A549 (cell line): ENCODE results near the gene ZNRF3.

Experiments
- CEBPB ChIP-seq, 2 experiments: fragments of >200 bp in 1 of 2; sonication (Bioruptor Twin) in 1 of 2; formaldehyde crosslinking in 1 of 2; IDR thresholded peaks; 2 replicates each; pipeline ENCODE4 v1.6.1; 2012 to 2016
- CHD2 ChIP-seq: fragments of 150-350 bp; IDR thresholded peaks from 2 replicates; pipeline ENCODE4 v1.6.1; 2014; ENCODE audit warnings: low read length; ENCODE audit not compliant: partially characterized antibody
- EP300 ChIP-seq, 2 experiments: fragments of >200 bp; sonication (Bioruptor Twin); formaldehyde crosslinking; IDR thresholded peaks; 2 replicates in 1 of 2; 3 replicates in 1 of 2; pipeline ENCODE4 v1.6.1; 2016 to 2017
- ESRRA ChIP-seq: fragments of 150-350 bp; IDR thresholded peaks from 2 replicates; pipeline ENCODE4 v1.6.1; 2014; ENCODE audit warnings: mild to moderate bottlenecking, low read length, borderline replicate concordance
- KDM1A ChIP-seq: fragments of 200-600 bp; sonication (generic); IDR thresholded peaks from 2 replicates; pipeline ENCODE4 v1.6.1; 2016; ENCODE audit warnings: low read depth, mild to moderate bottlenecking
- MAZ ChIP-seq: fragments of 150-350 bp; IDR thresholded peaks from 2 replicates; pipeline ENCODE4 v1.6.1; 2014; ENCODE audit warnings: antibody characterized with exemption, low read depth, low read length, borderline replicate concordance
- PHF8 ChIP-seq: fragments of 200-600 bp; sonication (generic); IDR thresholded peaks from 2 replicates; pipeline ENCODE4 v1.6.1; 2016; ENCODE audit warnings: low read depth, mild to moderate bottlenecking, antibody characterized with exemption, moderate library complexity, borderline replicate concordance
- POLR2A ChIP-seq: IDR thresholded peaks from 2 replicates; pipeline ENCODE4 v1.6.1; 2012; ENCODE audit warnings: mild to moderate bottlenecking, low read length
- RAD21 ChIP-seq, 2 experiments: fragments of >200 bp in 1 of 2; sonication (Bioruptor Twin) in 1 of 2; formaldehyde crosslinking in 1 of 2; IDR thresholded peaks in 1 of 2; conservative IDR thresholded peaks in 1 of 2; 2 replicates in 1 of 2; 3 replicates in 1 of 2; pipeline ENCODE4 v1.6.1; 2012 to 2018; ENCODE audit warnings: inconsistent platforms in 1 of 2
- ZC3H11A ChIP-seq: fragments of 450-650 bp; IDR thresholded peaks from 2 replicates; pipeline ENCODE4 v1.6.1; 2014; ENCODE audit warnings: antibody characterized with exemption, mild to moderate bottlenecking
- TF ChIP-seq, protein P1 (sequence below): fragments of >200 bp; sonication (Bioruptor Twin); formaldehyde crosslinking; IDR thresholded peaks from 3 replicates; pipeline ENCODE4 v1.5.1; 2016
- TF ChIP-seq, protein P2 (sequence below): IDR thresholded peaks from 2 replicates; pipeline ENCODE4 v1.6.1; 2012
- TF ChIP-seq, protein P3 (sequence below): fragments of 200-600 bp; sonication (generic); IDR thresholded peaks from 2 replicates; pipeline ENCODE4 v1.6.1; 2016; ENCODE audit warnings: antibody characterized with exemption, mild to moderate bottlenecking, moderate library complexity

DNA sequence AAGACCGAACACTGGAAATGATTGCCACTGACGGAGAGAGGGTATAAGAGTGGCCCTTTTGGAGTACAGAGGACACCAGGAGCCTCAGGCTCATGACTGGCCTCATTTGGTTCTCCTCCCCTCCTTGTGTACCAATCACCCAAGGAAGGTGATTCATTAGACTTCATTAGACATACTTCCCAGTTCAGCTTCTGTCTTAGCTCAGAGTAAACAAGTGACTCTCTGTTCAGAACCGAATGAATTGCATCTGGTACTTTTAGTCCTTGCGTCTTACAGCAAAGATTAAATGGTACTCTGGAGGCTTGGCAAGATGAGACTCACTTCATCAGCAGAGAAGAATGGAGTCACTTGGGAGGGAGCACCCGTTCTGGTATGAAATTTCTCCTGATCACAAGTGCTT lies 75.2 kb downstream of the ZNRF3 start:
- TF ChIP-seq, protein P1, sequence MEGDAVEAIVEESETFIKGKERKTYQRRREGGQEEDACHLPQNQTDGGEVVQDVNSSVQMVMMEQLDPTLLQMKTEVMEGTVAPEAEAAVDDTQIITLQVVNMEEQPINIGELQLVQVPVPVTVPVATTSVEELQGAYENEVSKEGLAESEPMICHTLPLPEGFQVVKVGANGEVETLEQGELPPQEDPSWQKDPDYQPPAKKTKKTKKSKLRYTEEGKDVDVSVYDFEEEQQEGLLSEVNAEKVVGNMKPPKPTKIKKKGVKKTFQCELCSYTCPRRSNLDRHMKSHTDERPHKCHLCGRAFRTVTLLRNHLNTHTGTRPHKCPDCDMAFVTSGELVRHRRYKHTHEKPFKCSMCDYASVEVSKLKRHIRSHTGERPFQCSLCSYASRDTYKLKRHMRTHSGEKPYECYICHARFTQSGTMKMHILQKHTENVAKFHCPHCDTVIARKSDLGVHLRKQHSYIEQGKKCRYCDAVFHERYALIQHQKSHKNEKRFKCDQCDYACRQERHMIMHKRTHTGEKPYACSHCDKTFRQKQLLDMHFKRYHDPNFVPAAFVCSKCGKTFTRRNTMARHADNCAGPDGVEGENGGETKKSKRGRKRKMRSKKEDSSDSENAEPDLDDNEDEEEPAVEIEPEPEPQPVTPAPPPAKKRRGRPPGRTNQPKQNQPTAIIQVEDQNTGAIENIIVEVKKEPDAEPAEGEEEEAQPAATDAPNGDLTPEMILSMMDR, result no peak
- TF ChIP-seq KDM1A, result no peak
- no peak for TF ChIP-seq ESRRA
- no peak for TF ChIP-seq ZC3H11A
- TF ChIP-seq, protein P2, sequence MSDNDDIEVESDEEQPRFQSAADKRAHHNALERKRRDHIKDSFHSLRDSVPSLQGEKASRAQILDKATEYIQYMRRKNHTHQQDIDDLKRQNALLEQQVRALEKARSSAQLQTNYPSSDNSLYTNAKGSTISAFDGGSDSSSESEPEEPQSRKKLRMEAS, result no peak
- no peak for TF ChIP-seq POLR2A
- TF ChIP-seq MAZ, result no peak
- TF ChIP-seq PHF8, result no peak
- no peak for TF ChIP-seq CHD2
- TF ChIP-seq EP300 (IDR thresholded peaks at IDR 0.05), result no peak
- no peak for TF ChIP-seq CEBPB (IDR thresholded peaks at IDR 0.05)
- TF ChIP-seq, protein P3, sequence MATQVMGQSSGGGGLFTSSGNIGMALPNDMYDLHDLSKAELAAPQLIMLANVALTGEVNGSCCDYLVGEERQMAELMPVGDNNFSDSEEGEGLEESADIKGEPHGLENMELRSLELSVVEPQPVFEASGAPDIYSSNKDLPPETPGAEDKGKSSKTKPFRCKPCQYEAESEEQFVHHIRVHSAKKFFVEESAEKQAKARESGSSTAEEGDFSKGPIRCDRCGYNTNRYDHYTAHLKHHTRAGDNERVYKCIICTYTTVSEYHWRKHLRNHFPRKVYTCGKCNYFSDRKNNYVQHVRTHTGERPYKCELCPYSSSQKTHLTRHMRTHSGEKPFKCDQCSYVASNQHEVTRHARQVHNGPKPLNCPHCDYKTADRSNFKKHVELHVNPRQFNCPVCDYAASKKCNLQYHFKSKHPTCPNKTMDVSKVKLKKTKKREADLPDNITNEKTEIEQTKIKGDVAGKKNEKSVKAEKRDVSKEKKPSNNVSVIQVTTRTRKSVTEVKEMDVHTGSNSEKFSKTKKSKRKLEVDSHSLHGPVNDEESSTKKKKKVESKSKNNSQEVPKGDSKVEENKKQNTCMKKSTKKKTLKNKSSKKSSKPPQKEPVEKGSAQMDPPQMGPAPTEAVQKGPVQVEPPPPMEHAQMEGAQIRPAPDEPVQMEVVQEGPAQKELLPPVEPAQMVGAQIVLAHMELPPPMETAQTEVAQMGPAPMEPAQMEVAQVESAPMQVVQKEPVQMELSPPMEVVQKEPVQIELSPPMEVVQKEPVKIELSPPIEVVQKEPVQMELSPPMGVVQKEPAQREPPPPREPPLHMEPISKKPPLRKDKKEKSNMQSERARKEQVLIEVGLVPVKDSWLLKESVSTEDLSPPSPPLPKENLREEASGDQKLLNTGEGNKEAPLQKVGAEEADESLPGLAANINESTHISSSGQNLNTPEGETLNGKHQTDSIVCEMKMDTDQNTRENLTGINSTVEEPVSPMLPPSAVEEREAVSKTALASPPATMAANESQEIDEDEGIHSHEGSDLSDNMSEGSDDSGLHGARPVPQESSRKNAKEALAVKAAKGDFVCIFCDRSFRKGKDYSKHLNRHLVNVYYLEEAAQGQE, result no peak
- TF ChIP-seq RAD21 (conservative IDR thresholded peaks at IDR 0.05 in 1 of 2, IDR thresholded peaks at IDR 0.05 in 1 of 2), result no peak
